GM06990 (cell line): ENCODE results near the gene NRXN2.

Source experiments
- DNase-seq: peaks from one replicate; pipeline ENCODE4 v3.0.0-alpha.2; 2011; ENCODE audit not compliant: insufficient read length; ENCODE audit errors: extremely low read depth
- H3K27me3 ChIP-seq: replicated peaks from 2 replicates; pipeline ENCODE4 v1.6.0; 2011; ENCODE audit warnings: low read length; ENCODE audit not compliant: control insufficient read depth, insufficient read depth
- H3K36me3 ChIP-seq: 2 replicates; pipeline ENCODE4 v1.5.1; 2011; ENCODE audit warnings: low read length; ENCODE audit not compliant: control insufficient read depth, insufficient read depth
- H3K4me3 ChIP-seq: replicated peaks from 2 replicates; pipeline ENCODE4 v1.5.1; 2011; ENCODE audit warnings: low read depth, mild to moderate bottlenecking, control low read depth, low read length
- CTCF ChIP-seq: IDR thresholded peaks from 2 replicates; pipeline ENCODE4 v1.5.1; 2011; ENCODE audit warnings: low read length, control low read depth, mild to moderate bottlenecking, inconsistent platforms; ENCODE audit not compliant: insufficient read depth, poor library complexity, severe bottlenecking

NRXN2 gene

GRCh38 chr11:64728757-64729365 is 5.9 kb upstream of the NRXN2 start:
- peak; percentile 4 for DNase-seq
- H3K27me3 ChIP-seq, result no peaks in the 10 kb centered on the region; the same call in none of the 2 replicates
- H3K4me3 ChIP-seq, result no peak overlapping the region
- no peaks in the 10 kb centered on the region for H3K36me3 ChIP-seq
- no peak for TF ChIP-seq CTCF

GRCh38 chr11:64726867-64727530 is 4.0 kb upstream of the NRXN2 start:
- H3K27me3 ChIP-seq, result no peaks in the 10 kb centered on the region; the same call in none of the 2 replicates
- TF ChIP-seq CTCF, result no peak

GRCh38 chr11:64726211-64726641 is 3.2 kb upstream of the NRXN2 start:
- H3K4me3 ChIP-seq, result no peak overlapping the region
- H3K27me3 ChIP-seq, result no peaks in the 10 kb centered on the region; the same call in none of the 2 replicates
- H3K36me3 ChIP-seq, result no peaks in the 10 kb centered on the region
- no peak for DNase-seq
- no peak for TF ChIP-seq CTCF

More at GRCh38 chr11:64726867-64727530, 4.0 kb upstream of the NRXN2 start:
- H3K36me3 ChIP-seq, result no peaks in the 10 kb centered on the region
- no peak overlapping the region for H3K4me3 ChIP-seq
- no peak for DNase-seq

GRCh38 chr11:64724863-64725532 is 2.0 kb upstream of the NRXN2 start:
- no peak for TF ChIP-seq CTCF
- DNase-seq, result no peak
- Histone ChIP-seq H3K27me3 (no peaks in the 10 kb centered on the region; the same call in none of the 2 replicates), H3K4me3 (no peak overlapping the region), H3K36me3 (no peaks in the 10 kb centered on the region)

- no peak for DNase-seq
- Histone ChIP-seq H3K27me3 (no peaks in the 10 kb centered on the region; the same call in none of the 2 replicates), H3K36me3 (no peaks in the 10 kb centered on the region), H3K4me3 (peak overlapping the region; percentile 68; the same call in 1 of the 2 replicates)
- no peak for TF ChIP-seq CTCF
These were observed 1.2 kb upstream of the NRXN2 start for GRCh38 chr11:64723907-64724862.
